GM21723 (cell line): Measurements from ENCODE around the gene ZNF469.

Experiments
- ATAC-seq: cut with Tn5 transposase; IDR thresholded peaks from one replicate; pipeline ENCODE4 v1.9.1; 2021; ENCODE audit warnings: mild to moderate bottlenecking, moderate library complexity; ENCODE audit not compliant: unreplicated experiment

ZNF469 gene

GRCh38 chr16:88421871-88422433, 39.2 kb downstream of the ZNF469 start:
- ATAC-seq: no peak

GRCh38 chr16:88422733-88423447, 40.1 kb downstream of the ZNF469 start:
- ATAC-seq: no peak

- ATAC-seq: no peak
These were observed 40.7 kb downstream of the ZNF469 start for GRCh38 chr16:88423448-88423850.

- no peak for ATAC-seq
These were observed 42.0 kb downstream of the ZNF469 start for GRCh38 chr16:88424587-88425235.

- ATAC-seq: no peak
These were observed 43.3 kb downstream of the ZNF469 start for GRCh38 chr16:88426018-88426417.

GRCh38 chr16:88427376-88427775, 44.6 kb downstream of the ZNF469 start:
- ATAC-seq: no peak

- no peak for ATAC-seq
These were observed 45.4 kb downstream of the ZNF469 start for GRCh38 chr16:88428156-88428555.

GRCh38 chr16:88428616-88429386, 46.0 kb downstream of the ZNF469 start:
- no peak for ATAC-seq

GRCh38 chr16:88429387-88430184, 46.8 kb downstream of the ZNF469 start:
- no peak for ATAC-seq

- no peak for ATAC-seq
These were observed 47.4 kb downstream of the ZNF469 start for GRCh38 chr16:88430185-88430523.

- no peak for ATAC-seq
These were observed 48.0 kb downstream of the ZNF469 start for GRCh38 chr16:88430524-88431446.

- ATAC-seq: no peak
These were observed 48.9 kb downstream of the ZNF469 start for GRCh38 chr16:88431651-88432050.

GRCh38 chr16:88432174-88432573, 49.4 kb downstream of the ZNF469 start:
- no peak for ATAC-seq
